Activated T-helper 2 cell treated with anti-CD3 and anti-CD28 coated beads, Interferon-gamma antibody, Interleukin-2, Interleukin-4, amounts not matched to agents 10 μg/mL and 5 μg/mL and 100 μg/mL, durations not matched to agents 14 hours and 24 hours and 36 hours (primary cell): ENCODE data around the gene PKNOX1. TPM values are rescaled to one million over a fixed set of nuclear protein-coding genes. Genes with fewer than 3 reads are reported as not detected.
"Not testable (repeated sequence)": the region's sequence is repeated elsewhere in the genome, so short reads cannot be mapped to it uniquely, and the experiment has no call there.

Experiments used
- DNase-seq: peaks from one replicate; pipeline ENCODE4 v3.0.0; 2021; ENCODE audit warnings: low spot score
- H3K27ac Mint-ChIP-seq: one replicate; pipeline ENCODE4 v1.8.0; 2021; ENCODE audit warnings: mixed read lengths
- H3K27me3 Mint-ChIP-seq: one replicate; pipeline ENCODE4 v1.8.0; 2021; ENCODE audit warnings: low read depth, mixed read lengths
- H3K36me3 Mint-ChIP-seq: one replicate; pipeline ENCODE4 v1.8.0; 2021; ENCODE audit warnings: low read depth, mixed read lengths
- H3K4me1 Mint-ChIP-seq: one replicate; pipeline ENCODE4 v1.8.0; 2021; ENCODE audit warnings: low read depth, mixed read lengths
- H3K4me3 Mint-ChIP-seq: one replicate; pipeline ENCODE4 v1.8.0; 2021; ENCODE audit warnings: low read depth, mild to moderate bottlenecking, moderate library complexity, mixed read lengths
- H3K9me3 Mint-ChIP-seq: one replicate; pipeline ENCODE4 v1.8.0; 2021; ENCODE audit warnings: mixed read lengths
- intact Hi-C: fragments of 100-400 bp; cut with micrococcal nuclease; formaldehyde crosslinking; loops from one replicate; pipeline ENCODE4 v1.15.1; 2023
- total RNA-seq: library from RNA; stranded (reverse); gene quantifications from 2 replicates; pipeline ENCODE4 v1.2.3, GENCODE V29; 2022

PKNOX1 gene
- total RNA-seq, 1 donor from 2014 or later: 25.6 TPM

- no peak for DNase-seq
- no peaks in the 10 kb centered on the region for H3K9me3 Mint-ChIP-seq
- H3K4me3 Mint-ChIP-seq: no peak overlapping the region
- intact Hi-C loops: no loop called here
- no peaks in the 10 kb centered on the region for H3K4me1 Mint-ChIP-seq
- H3K36me3 Mint-ChIP-seq: peaks cover 17% of the 10 kb centered on the region
- H3K27ac Mint-ChIP-seq: no peak overlapping the region
- H3K27me3 Mint-ChIP-seq: no peaks in the 10 kb centered on the region
These were observed 47.6 kb downstream of the PKNOX1 start for GRCh38 chr21:43021756-43022600.

GRCh38 chr21:43023175-43023574 is 48.8 kb downstream of the PKNOX1 start:
- H3K4me1 Mint-ChIP-seq: no peaks in the 10 kb centered on the region
- intact Hi-C loops: no loop called here
- H3K27ac Mint-ChIP-seq: no peak overlapping the region
- H3K36me3 Mint-ChIP-seq: peaks cover 17% of the 10 kb centered on the region
- no peaks in the 10 kb centered on the region for H3K9me3 Mint-ChIP-seq
- no peak for DNase-seq
- no peaks in the 10 kb centered on the region for H3K27me3 Mint-ChIP-seq
- no peak overlapping the region for H3K4me3 Mint-ChIP-seq

DNA sequence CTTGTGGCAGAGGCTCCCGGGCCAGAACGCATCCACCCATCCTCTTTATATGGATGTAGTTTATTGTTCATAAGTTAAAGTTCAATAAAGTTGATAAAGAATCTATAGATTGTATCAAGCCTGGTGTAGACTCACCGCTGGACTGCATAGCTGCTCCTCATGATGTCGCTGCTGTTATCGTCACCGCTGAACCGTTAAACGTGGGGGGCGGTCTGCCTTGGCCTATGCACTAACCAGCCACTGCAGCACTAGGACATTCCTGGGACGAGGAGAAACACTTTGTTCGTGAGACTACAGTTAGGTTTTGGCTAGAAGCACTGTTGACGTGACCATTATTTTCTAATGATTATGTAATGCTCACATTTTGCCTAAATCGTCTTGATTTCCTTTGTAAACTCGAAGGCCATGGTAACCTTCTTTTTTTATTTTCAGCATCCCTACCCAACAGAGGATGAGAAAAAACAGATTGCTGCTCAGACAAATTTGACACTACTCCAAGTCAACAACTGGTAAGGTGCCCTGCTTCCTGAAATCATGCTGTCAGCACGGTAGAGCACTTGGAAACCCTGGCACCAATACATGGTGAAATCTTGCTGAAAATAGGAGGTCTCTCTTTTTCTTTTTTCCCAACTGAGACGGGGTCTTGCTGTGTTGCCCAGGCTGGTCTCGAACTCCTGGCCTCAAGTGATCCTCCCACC is 50.2 kb downstream of the PKNOX1 start:
- intact Hi-C loops: no loop called here
- H3K4me3 Mint-ChIP-seq: no peak overlapping the region
- no peak for DNase-seq
- no peak overlapping the region for H3K27ac Mint-ChIP-seq
- no peaks in the 10 kb centered on the region for H3K4me1 Mint-ChIP-seq
- H3K9me3 Mint-ChIP-seq: no peaks in the 10 kb centered on the region
- H3K36me3 Mint-ChIP-seq: peaks cover 28% of the 10 kb centered on the region
- H3K27me3 Mint-ChIP-seq: no peaks in the 10 kb centered on the region

DNA sequence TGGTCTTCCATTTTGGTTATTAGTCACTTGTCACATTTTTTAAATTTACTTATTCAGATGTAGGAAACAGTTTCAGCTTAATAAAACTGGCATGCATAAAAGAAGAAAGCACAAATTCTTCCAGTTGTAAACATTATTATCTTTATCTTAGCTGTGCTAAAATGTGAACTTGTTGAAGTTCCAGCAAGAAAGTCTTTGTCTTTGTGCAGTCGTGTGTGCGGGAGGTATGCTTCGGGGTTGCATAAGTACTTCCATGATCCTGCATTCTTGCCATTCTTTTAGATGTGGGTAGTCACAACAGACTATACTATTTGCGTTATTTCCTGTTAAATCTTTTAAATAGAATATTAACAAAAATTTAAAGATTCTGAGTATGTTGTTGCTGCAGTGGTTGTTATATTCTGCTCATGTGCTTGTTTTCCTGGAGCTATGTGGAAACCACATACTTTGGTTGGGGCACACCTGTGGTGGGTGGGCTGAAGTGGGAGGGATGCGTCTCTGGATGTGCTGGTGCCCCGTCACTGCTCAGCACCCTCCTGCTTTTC is 51.3 kb downstream of the PKNOX1 start:
- Mint-ChIP-seq H3K9me3 (no peaks in the 10 kb centered on the region), H3K27me3 (no peaks in the 10 kb centered on the region), H3K4me3 (no peak overlapping the region), H3K36me3 (peaks cover 35% of the 10 kb centered on the region), H3K4me1 (no peaks in the 10 kb centered on the region), H3K27ac (no peak overlapping the region)
- intact Hi-C loops: no loop called here
- no peak for DNase-seq

- no peak for DNase-seq
- Mint-ChIP-seq H3K4me3 (no peak overlapping the region), H3K36me3 (peaks cover 38% of the 10 kb centered on the region), H3K4me1 (no peaks in the 10 kb centered on the region), H3K27ac (no peak overlapping the region), H3K27me3 (no peaks in the 10 kb centered on the region), H3K9me3 (no peaks in the 10 kb centered on the region)
- intact Hi-C loops: no loop called here
These were observed 53.7 kb downstream of the PKNOX1 start for GRCh38 chr21:43027846-43028731.

GRCh38 chr21:43029785-43030184 is 55.4 kb downstream of the PKNOX1 start:
- no peak for DNase-seq
- no peak overlapping the region for H3K27ac Mint-ChIP-seq
- intact Hi-C loops: no loop called here
- no peaks in the 10 kb centered on the region for H3K27me3 Mint-ChIP-seq
- H3K4me3 Mint-ChIP-seq: no peak overlapping the region
- H3K4me1 Mint-ChIP-seq: no peaks in the 10 kb centered on the region
- peaks cover 34% of the 10 kb centered on the region for H3K36me3 Mint-ChIP-seq
- H3K9me3 Mint-ChIP-seq: no peaks in the 10 kb centered on the region

- Mint-ChIP-seq H3K36me3 (peaks cover 25% of the 10 kb centered on the region), H3K4me3 (no peak overlapping the region), H3K27ac (no peak overlapping the region), H3K9me3 (no peaks in the 10 kb centered on the region), H3K4me1 (no peaks in the 10 kb centered on the region), H3K27me3 (no peaks in the 10 kb centered on the region)
- DNase-seq: no peak
- intact Hi-C loops: no loop called here
These were observed 56.8 kb downstream of the PKNOX1 start for GRCh38 chr21:43031121-43031619.

DNA sequence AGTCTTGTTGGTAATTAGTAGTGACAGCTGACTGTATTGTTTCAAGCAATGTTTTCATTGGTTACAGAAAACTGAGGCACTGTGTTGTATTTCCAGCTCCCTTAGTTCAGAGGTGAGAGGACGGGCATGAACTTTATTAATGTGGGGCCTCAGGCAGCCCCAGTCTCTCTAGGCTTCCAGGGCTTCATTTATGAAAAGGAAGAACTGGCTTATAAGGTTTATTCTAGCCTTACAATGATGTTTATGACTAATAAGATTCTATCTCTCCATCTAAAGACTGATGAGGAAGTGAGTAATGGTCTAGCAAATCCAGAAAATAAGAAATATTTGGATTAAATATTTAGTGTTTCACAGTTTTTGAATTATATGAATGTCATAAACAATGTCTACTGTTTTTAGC is 59.7 kb downstream of the PKNOX1 start:
- no peak for DNase-seq
- Mint-ChIP-seq H3K27ac (no peak overlapping the region), H3K36me3 (peaks cover 17% of the 10 kb centered on the region), H3K27me3 (no peaks in the 10 kb centered on the region), H3K9me3 (no peaks in the 10 kb centered on the region), H3K4me1 (no peaks in the 10 kb centered on the region), H3K4me3 (no peak overlapping the region)
- intact Hi-C loops: no loop called here

DNA sequence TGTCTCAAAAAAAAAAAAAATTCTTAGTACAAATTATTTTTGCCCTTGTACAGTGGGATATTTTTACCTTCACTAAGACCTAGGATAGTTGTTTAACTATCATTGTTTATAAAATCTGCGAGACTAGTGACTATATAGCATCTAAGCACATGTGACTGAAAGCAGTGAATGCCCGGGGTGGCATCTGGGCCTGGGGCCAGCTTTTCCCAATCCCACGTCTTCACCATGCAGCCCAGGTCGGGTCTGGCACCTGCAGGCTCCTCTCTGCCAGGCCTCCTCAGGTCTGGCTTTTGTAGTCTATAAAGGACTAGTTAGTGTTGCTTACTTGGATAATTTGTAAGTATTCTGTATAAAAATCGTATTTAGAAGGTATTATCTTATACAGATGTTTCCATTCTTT is 60.5 kb downstream of the PKNOX1 start:
- no peak for DNase-seq
- Mint-ChIP-seq H3K27ac (no peak overlapping the region), H3K27me3 (no peaks in the 10 kb centered on the region), H3K9me3 (no peaks in the 10 kb centered on the region), H3K36me3 (peaks cover 11% of the 10 kb centered on the region), H3K4me3 (no peak overlapping the region), H3K4me1 (no peaks in the 10 kb centered on the region)
- intact Hi-C loops: no loop called here

DNA sequence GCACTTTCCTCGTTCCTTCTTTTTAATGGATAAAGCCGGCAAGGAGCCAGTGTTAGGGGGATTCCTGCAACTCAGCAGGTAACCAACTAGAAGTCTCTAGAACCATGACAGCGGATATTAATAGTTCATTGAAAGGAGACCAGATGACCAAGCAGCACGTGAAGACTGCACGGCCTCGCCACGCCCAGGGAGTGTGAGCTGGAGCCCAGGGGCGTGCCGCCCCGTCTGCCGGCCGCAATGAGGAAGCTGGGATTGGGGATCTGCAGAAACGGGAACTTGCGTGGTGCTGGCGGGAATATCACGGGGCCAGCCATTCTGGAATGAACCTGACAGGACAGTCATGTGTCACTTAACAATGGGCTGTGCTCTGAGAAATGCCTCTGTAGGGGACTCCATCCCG is 62.5 kb downstream of the PKNOX1 start:
- H3K4me1 Mint-ChIP-seq, DNase-seq, H3K36me3 Mint-ChIP-seq, H3K4me3 Mint-ChIP-seq, H3K9me3 Mint-ChIP-seq, intact Hi-C loops, H3K27me3 Mint-ChIP-seq, H3K27ac Mint-ChIP-seq: not testable (repeated sequence)

DNA sequence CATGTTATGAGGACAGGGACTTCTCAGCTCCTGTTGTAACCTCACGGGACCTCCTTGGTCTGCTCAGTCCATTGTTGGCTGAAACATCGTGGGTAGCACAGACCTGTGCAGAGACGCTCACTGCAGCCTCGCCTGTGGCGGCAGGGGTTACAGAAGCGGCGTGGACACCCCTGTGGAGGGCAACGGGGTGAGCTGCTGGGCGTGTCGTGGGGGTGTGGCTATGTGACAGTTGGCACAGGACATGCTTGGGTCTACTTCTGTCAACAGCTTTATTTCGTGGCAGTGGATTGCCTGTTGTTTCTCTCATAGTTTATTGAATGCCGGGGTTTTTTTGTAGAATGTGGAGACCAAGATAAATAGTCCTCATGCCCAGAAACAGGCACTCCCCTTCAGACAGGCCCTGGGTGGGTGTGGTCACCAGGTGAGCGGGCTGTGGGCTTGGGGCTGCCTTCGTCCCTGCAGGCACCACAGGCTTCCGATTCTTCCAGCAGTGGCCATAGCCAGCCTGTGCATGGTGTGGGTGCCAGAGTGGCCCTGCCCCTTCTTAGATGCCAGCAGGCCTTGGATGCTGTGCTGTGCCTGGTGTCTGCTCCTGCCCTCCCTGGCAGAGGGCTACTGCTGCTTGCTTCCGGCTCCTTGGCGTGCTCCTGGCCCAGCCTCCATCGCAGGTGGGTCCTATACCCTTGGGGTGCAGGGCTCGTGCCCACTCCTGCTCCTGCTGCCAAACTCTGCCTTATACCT is 63.7 kb downstream of the PKNOX1 start:
- H3K4me1 Mint-ChIP-seq, H3K9me3 Mint-ChIP-seq, H3K27me3 Mint-ChIP-seq, intact Hi-C loops, DNase-seq, H3K4me3 Mint-ChIP-seq, H3K36me3 Mint-ChIP-seq, H3K27ac Mint-ChIP-seq: not testable (repeated sequence)

DNA sequence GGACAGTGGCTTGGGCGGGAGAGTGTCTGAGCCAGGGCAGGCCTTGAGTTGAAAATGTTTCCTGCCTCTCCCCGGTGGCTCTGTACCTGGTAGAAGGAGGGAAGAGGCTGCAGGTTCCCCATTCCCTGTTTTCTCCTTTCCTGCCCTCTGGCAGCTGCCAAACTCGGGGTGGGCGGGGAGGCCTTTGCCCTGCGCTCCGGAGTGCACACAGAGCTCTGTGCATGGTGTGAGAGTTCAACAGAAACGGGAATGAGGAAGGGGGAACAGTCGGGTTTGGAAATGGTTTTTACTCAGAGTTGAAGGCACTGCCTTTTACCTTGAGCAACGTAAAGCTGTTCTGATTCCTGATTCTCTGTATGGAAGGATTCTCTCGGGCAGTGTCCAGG is 64.3 kb downstream of the PKNOX1 start:
- H3K36me3 Mint-ChIP-seq, H3K27me3 Mint-ChIP-seq, H3K9me3 Mint-ChIP-seq, H3K4me3 Mint-ChIP-seq, DNase-seq, H3K27ac Mint-ChIP-seq, intact Hi-C loops, H3K4me1 Mint-ChIP-seq: not testable (repeated sequence)
